ENCODE measurements around the gene TMEM62. TPM values are rescaled to one million over a fixed set of nuclear protein-coding genes. Genes with fewer than 3 reads are reported as not detected.
A peak's percentile ranks its signal among the peaks of the same experiment; 100 is the strongest.

Gene TMEM62
- total RNA-seq = 26.2 TPM
- long read RNA-seq, transcript TMEM62-201 (14 exons, 2,771 nt) = major isoform, 11 of 19 reads
- long read RNA-seq, partial matches to known transcripts = 4 of 19 reads
- long read RNA-seq, other reads (novel, unspliced or antisense) = 4 of 19 reads

DNA sequence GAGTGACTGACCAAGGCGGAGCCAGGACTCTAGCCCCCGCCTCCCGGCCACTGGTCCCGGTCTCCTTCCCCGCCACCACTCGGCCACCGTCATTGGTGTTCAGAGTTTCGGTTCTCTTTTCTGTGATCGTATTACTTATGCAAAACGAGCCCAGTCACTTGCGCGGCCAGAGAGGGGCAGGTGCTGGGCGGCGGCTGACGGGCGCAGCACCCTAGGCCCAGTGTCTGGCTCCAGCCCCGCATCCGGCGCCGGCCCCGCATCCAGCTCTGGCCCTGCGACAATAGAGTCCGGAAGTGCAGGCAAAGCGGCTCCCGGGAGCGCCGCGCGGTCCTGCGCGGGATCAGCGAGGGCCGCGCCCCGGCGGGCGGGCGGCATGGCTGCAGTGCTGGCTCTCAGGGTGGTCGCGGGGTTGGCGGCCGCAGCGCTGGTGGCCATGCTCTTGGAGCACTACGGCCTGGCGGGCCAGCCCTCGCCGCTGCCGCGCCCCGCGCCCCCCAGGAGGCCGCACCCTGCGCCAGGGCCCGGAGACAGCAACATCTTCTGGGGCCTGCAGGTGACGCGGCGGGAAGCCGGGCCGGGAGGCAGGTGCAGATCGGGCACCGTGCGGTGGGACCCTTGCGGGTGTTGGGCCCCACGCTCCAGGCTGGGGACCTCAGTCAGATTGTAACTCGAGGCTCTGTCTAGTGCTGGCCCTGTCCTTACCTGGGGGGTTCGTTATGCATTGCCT lies at the start of gene TMEM62:
Gene TMEM62 (plus strand): TSS at position 157 of the 727 bp plus-strand sequence. CDS start 217 bp downstream, at position 374.
- TF ChIP-seq, protein P1, sequence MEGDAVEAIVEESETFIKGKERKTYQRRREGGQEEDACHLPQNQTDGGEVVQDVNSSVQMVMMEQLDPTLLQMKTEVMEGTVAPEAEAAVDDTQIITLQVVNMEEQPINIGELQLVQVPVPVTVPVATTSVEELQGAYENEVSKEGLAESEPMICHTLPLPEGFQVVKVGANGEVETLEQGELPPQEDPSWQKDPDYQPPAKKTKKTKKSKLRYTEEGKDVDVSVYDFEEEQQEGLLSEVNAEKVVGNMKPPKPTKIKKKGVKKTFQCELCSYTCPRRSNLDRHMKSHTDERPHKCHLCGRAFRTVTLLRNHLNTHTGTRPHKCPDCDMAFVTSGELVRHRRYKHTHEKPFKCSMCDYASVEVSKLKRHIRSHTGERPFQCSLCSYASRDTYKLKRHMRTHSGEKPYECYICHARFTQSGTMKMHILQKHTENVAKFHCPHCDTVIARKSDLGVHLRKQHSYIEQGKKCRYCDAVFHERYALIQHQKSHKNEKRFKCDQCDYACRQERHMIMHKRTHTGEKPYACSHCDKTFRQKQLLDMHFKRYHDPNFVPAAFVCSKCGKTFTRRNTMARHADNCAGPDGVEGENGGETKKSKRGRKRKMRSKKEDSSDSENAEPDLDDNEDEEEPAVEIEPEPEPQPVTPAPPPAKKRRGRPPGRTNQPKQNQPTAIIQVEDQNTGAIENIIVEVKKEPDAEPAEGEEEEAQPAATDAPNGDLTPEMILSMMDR (IDR thresholded peaks at IDR 0.05) = peak; percentile 27
- Histone ChIP-seq H3K36me3 (peaks cover 32% of the 10 kb centered on the region), H3K9me3 (no peaks in the 10 kb centered on the region), H3K27me3 (ENCODE audit: low read depth) (no peaks in the 10 kb centered on the region), H3K27ac (peak within 1 kb of the TSS; percentile 93), H3K4me3 (peak within 1 kb of the TSS; percentile 81), H3K4me1 (peaks cover 24% of the 10 kb centered on the region)
- intact Hi-C loops (cut with DNase I) = no loop called here
- DNase-seq (peak; percentile 95), ATAC-seq (peak; percentile 97 to 98)

DNA sequence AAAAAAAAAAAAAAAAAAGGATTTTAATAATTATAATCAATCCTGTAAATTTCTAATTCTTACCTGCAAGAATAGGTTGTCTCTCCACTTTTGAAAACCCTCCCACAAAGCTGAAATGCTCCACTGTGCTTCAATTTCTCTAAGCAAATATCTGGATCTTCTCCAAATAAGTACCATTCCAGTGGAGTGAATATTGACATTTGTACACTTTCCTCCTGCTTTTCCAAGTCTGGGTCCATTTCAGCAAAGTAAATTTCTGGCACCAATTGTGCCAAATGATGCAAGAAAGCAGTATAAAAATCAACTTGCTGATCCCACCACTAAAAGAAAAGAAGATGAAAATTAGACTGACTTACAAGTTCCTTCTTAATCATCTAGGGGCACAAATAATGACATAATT lies 47.5 kb upstream of the TMEM62 start:
- H3K27ac ChIP-seq = no peak overlapping the region
- no peak overlapping the region for H3K4me3 ChIP-seq
- H3K9me3 ChIP-seq = no peaks in the 10 kb centered on the region
- H3K27me3 ChIP-seq (ENCODE audit: low read depth) = no peaks in the 10 kb centered on the region
- TF ChIP-seq, protein P1 (IDR thresholded peaks at IDR 0.05) = no peak
- ATAC-seq (no peak), DNase-seq (no peak)
- peaks cover 16% of the 10 kb centered on the region for H3K4me1 ChIP-seq
- H3K36me3 ChIP-seq = peaks cover 50% of the 10 kb centered on the region
- intact Hi-C loops (cut with DNase I) = no loop called here

DNA sequence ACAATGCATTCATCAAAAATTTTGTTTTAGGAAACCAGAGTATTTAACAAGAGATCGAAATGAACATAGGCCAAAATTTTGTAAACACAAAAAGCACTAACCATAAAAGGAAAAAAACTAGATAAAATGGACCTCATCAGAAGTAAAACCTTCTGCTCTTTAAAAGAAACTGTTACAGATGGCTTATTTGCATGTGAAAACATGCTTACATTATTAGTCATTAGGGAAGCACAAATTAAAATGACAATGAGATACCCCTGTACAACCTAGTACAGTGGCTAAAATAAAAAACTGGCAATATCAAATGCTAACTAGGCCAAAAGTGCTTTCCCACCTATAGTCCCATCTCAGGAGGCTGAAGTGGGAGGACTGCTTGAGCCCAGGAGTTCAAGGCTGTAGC lies 46.8 kb upstream of the TMEM62 start:
- H3K4me1 ChIP-seq = peaks cover 16% of the 10 kb centered on the region
- no peaks in the 10 kb centered on the region for H3K27me3 ChIP-seq (ENCODE audit: low read depth)
- no peaks in the 10 kb centered on the region for H3K9me3 ChIP-seq
- TF ChIP-seq, protein P1 (IDR thresholded peaks at IDR 0.05) = no peak
- DNase-seq (no peak), ATAC-seq (no peak)
- peaks cover 44% of the 10 kb centered on the region for H3K36me3 ChIP-seq
- intact Hi-C loops (cut with DNase I) = no loop called here
- no peak overlapping the region for H3K4me3 ChIP-seq
- no peak overlapping the region for H3K27ac ChIP-seq

DNA sequence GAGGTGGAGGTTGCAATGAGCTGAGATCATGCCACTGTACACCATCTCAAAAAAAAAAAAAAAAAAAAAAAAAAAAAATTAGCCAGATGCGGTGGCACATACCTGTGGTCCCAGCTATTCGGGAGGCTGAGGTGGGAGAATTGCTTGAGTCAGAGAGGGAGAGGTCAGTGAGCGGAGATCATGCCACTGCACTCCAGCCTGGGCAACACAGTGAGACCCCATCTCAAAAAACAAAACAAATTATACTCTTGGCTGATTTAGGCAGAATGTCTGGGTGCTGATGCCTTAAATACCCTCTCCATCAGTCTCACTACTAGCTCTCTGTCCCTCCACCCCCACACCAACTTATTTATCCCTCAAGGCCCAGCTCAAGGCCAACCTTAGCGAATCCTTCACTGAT lies 41.5 kb upstream of the TMEM62 start:
- ATAC-seq (no peak), DNase-seq (no peak)
- H3K27ac ChIP-seq = no peak overlapping the region
- no peaks in the 10 kb centered on the region for H3K27me3 ChIP-seq (ENCODE audit: low read depth)
- peaks cover 2% of the 10 kb centered on the region for H3K36me3 ChIP-seq
- intact Hi-C loops (cut with DNase I) = no loop called here
- no peaks in the 10 kb centered on the region for H3K9me3 ChIP-seq
- H3K4me3 ChIP-seq = no peak overlapping the region
- peaks cover 20% of the 10 kb centered on the region for H3K4me1 ChIP-seq
- TF ChIP-seq, protein P1 (IDR thresholded peaks at IDR 0.05) = no peak

DNA sequence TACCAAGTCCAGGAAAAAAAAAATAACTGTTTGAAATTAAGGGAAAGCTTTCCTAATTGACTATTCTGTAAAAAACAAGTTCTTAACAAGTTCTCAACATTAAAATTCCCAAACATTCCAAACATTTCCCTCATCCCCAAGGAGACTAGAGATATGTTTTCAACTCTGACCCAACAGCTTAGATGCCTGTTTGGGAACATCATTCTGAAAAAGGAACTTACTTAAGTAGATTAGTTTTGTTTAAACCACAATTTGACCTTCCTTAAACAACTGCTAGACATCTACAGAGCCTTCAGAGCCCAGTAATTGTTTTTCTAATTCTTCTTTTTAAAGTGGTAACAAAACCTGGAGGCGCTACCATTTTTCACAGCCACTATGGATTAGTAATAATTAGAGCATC lies 40.4 kb upstream of the TMEM62 start:
- intact Hi-C loops (cut with DNase I) = no loop called here
- DNase-seq = no peak
- TF ChIP-seq, protein P1 (IDR thresholded peaks at IDR 0.05) = no peak
- ATAC-seq = peak; percentile 28 to 45
- peaks cover 20% of the 10 kb centered on the region for H3K4me1 ChIP-seq
- no peaks in the 10 kb centered on the region for H3K27me3 ChIP-seq (ENCODE audit: low read depth)
- peak overlapping the region; percentile 5 for H3K27ac ChIP-seq
- H3K36me3 ChIP-seq = no peaks in the 10 kb centered on the region
- H3K4me3 ChIP-seq = no peak overlapping the region
- H3K9me3 ChIP-seq = no peaks in the 10 kb centered on the region

All from lower lobe of right lung (tissue), 2 donors.